Neutrophil (primary cell): Measurements from ENCODE around the gene FXYD3.
A peak's percentile ranks its signal among the peaks of the same experiment; 100 is the strongest.

Experiments
- H3K27ac ChIP-seq: fragments of 200-600 bp; sonication (generic); 2 replicates; pipeline ENCODE4 v1.5.1; 2016; ENCODE audit warnings: mild to moderate bottlenecking, moderate library complexity
- H3K27me3 ChIP-seq: fragments of 200-600 bp; sonication (generic); 2 replicates; pipeline ENCODE4 v1.6.0; 2016; ENCODE audit warnings: mild to moderate bottlenecking
- H3K36me3 ChIP-seq: fragments of 200-600 bp; sonication (generic); 2 replicates; pipeline ENCODE4 v1.5.1; 2017
- H3K4me1 ChIP-seq, 2 experiments: fragments of 200-600 bp in 1 of 2; sonication (generic) in 1 of 2; 1 replicate in 1 of 2; 2 replicates in 1 of 2; pipeline versions ENCODE4 v1.5.1 to v1.6.1; 2013 to 2016; ENCODE audit warnings: low read depth in 1 of 2, low read length in 1 of 2, mild to moderate bottlenecking in 1 of 2, moderate library complexity in 1 of 2; ENCODE audit not compliant: control insufficient read depth in 1 of 2, insufficient read depth in 1 of 2
- H3K4me3 ChIP-seq, 2 experiments: fragments of 200-600 bp in 1 of 2; sonication (generic) in 1 of 2; 1 replicate in 1 of 2; 2 replicates in 1 of 2; pipeline ENCODE4 v1.5.1; 2013 to 2016; ENCODE audit warnings: low read depth in 1 of 2, low read length in 1 of 2, mild to moderate bottlenecking in 1 of 2, moderate library complexity in 1 of 2
- H3K9me3 ChIP-seq: fragments of 200-600 bp; sonication (generic); 2 replicates; pipeline ENCODE4 v1.5.1; 2016
- TF ChIP-seq, protein P1 (sequence below): fragments of 200-600 bp; sonication (generic); IDR thresholded peaks from 2 replicates; pipeline ENCODE4 v1.5.1; 2016; ENCODE audit warnings: antibody characterized with exemption

Gene FXYD3

DNA sequence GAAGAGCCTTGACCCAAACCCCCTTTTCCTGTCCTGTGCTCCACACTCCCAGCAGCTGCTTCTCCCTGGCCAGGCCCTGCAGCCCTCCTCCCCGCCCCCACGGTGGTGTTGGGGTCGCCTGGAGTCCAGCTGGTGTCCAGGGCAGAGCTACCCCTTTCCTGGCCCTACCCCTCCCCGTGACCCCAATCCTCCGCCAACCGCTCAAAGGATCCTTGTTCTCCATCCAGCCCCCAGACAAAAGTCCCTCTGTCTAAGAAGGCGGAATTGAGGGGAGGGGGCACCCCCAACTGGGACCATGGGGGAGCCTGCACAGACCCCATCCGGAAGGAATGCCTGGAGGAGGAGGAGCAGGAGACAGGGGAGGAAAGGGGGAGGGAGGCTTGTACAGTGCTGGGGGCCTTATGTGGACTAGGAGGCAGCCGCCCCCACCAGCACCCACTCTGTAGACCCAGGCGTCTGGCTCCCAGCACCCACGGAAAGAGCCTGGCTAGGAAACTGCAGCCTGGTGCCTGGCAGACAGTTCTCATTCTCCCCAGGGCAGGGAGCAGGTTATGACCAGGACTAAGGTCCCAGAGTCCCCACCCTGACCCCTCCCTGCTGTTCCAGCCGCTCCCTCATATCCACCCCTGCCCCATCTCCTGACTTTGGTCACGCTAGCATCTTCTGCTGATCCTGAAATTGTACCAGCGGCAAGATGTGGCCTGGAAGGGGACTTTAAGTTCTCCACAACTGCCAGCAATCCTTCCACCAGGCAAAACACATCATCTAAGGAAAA lies at the start of gene FXYD3:
Gene FXYD3 (plus strand): TSS at position 647 of the 775 bp plus-strand sequence. CDS start 3,554 bp downstream, outside the sequence.
- Histone ChIP-seq H3K9me3 (no peaks in the 10 kb centered on the region), H3K4me3 (no peak within 1 kb of the TSS), H3K27me3 (peaks cover 55% of the 10 kb centered on the region), H3K27ac (no peak within 1 kb of the TSS), H3K36me3 (no peaks in the 10 kb centered on the region), H3K4me1 (no peaks in the 10 kb centered on the region)
- TF ChIP-seq, protein P1, sequence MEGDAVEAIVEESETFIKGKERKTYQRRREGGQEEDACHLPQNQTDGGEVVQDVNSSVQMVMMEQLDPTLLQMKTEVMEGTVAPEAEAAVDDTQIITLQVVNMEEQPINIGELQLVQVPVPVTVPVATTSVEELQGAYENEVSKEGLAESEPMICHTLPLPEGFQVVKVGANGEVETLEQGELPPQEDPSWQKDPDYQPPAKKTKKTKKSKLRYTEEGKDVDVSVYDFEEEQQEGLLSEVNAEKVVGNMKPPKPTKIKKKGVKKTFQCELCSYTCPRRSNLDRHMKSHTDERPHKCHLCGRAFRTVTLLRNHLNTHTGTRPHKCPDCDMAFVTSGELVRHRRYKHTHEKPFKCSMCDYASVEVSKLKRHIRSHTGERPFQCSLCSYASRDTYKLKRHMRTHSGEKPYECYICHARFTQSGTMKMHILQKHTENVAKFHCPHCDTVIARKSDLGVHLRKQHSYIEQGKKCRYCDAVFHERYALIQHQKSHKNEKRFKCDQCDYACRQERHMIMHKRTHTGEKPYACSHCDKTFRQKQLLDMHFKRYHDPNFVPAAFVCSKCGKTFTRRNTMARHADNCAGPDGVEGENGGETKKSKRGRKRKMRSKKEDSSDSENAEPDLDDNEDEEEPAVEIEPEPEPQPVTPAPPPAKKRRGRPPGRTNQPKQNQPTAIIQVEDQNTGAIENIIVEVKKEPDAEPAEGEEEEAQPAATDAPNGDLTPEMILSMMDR, result no peak

DNA sequence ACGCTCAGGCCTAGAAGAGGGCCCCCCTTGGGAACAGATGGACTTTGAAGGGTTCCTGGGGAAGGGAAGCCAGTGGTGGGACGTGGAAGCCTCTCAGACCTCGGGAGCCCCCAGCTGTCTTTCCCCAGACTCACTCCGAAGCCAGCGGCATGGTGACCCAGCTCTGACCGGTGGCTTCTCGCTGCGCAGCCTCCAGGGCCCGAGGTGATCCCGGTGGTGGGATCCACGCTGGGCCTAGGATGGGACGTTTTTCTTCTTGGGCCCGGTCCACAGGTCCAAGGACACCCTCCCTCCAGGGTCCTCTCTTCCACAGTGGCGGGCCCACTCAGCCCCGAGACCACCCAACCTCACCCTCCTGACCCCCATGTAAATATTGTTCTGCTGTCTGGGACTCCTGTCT lies 49.5 kb upstream of the FXYD3 start:
- Histone ChIP-seq H3K27me3 (peaks cover 6% of the 10 kb centered on the region), H3K4me1 (no peaks in the 10 kb centered on the region)

DNA sequence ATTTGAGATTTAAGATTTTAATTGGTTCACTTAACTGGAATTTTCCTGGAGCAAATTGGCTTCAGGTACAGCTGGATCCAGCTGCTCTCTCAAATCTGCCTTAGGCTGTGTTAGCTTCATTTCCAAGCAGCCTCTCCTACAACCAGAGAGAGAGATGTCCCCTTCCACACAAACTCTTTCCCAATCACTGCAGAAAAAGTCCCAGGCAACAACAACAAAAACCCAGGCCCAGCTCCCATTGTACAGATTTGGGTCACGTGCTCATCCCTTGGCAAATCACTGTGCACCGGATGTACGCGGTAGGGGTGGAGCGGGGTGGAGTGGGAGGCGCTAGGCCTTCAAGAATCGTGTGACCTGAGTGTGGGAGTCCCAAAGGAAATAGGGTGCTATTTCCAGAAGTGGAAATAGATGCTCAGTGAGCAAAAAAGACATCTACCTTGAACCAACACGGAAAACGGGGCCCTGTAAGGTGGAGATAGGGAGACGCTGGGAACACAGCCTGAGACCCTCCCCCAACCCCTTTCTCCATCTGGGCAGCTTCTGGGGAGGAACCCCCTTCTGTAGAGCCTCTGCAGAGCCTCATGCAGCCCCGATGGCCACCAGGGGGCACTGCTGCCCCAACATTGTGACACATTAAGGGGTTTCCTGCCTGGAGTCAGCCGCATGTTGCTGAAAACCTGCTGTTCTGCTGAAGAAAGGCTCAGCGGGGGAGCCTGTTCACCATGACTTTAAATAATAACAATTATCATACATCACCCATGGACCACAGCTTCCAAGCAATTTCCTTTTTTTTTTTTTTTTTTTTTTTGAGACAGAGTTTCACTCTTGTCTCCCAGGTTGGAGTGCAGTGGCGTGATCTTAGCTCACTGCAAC lies 48.7 kb upstream of the FXYD3 start:
- H3K36me3 ChIP-seq, result no peaks in the 10 kb centered on the region
- H3K9me3 ChIP-seq, result no peaks in the 10 kb centered on the region
- peaks cover 6% of the 10 kb centered on the region for H3K27me3 ChIP-seq
- no peaks in the 10 kb centered on the region for H3K4me1 ChIP-seq
- no peak overlapping the region for H3K27ac ChIP-seq
- no peak overlapping the region for H3K4me3 ChIP-seq
- TF ChIP-seq, protein P1, result peak; percentile 44

More for the DNA sequence above, 49.5 kb upstream of the FXYD3 start:
- H3K27ac ChIP-seq, result no peak overlapping the region
- TF ChIP-seq, protein P1, result no peak
- no peaks in the 10 kb centered on the region for H3K9me3 ChIP-seq
- H3K4me3 ChIP-seq, result no peak overlapping the region
- H3K36me3 ChIP-seq, result no peaks in the 10 kb centered on the region

DNA sequence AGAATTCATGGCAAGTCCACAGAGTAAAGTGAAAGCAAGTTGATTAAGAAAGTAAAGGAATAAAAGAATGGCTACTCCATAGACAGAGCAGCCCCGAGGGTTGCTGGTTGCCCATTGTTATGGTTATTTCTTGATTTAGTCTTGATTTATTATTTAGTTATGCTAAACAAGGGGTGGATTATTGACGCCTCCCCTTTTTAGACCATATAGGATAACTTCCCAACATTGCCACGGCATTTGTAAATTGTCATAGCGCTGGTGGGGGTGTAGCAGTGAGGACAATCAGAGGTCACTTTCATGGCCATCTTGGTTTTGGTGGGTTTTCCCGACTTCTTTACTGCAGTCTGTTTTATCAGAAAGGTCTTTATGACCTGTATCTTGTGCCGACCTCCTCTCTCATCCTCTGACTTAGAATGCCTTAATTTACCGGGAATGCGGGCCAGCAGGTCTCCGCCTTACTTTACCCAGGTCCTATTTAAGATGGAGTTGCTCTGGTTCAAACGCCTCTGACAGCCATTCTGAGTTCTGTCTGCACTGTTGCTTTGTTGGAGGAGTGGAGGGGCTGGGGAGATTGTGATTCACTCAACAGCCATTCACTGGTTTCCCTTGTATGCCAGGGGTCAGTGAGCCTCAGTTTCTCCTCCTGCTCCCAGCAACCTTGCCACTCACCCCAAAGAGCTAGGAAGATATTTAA lies 46.5 kb upstream of the FXYD3 start:
- TF ChIP-seq, protein P1, result no peak
- H3K4me3 ChIP-seq, result no peak overlapping the region
- no peaks in the 10 kb centered on the region for H3K9me3 ChIP-seq
- H3K36me3 ChIP-seq, result no peaks in the 10 kb centered on the region
- H3K27me3 ChIP-seq, result no peaks in the 10 kb centered on the region
- H3K4me1 ChIP-seq, result no peaks in the 10 kb centered on the region
- H3K27ac ChIP-seq, result no peak overlapping the region

DNA sequence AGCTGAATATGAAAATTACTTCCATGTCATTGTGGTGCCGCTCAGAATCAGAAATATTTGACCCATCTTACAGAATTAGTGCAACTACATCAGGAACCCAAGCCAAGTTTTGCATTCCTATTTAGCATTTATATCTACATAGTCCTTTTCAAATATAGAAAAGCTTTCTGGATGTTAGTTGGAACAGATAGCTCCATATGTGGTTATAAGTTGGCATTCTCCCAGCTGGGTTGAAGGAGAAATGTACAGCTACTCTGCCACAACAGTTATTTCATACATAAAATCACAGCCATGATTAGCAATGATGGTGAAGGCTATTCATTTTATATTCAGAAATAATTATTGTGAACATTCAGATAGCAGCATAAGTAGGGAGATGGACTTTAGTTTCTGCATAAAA lies 45.9 kb upstream of the FXYD3 start:
- Histone ChIP-seq H3K4me1 (no peaks in the 10 kb centered on the region), H3K27ac (no peak overlapping the region), H3K36me3 (no peaks in the 10 kb centered on the region), H3K4me3 (no peak overlapping the region), H3K27me3 (no peaks in the 10 kb centered on the region), H3K9me3 (no peaks in the 10 kb centered on the region)
- TF ChIP-seq, protein P1, result no peak
